ENCODE data around the gene MC5R.
"Not testable (repeated sequence)": the region's sequence is repeated elsewhere in the genome, so short reads cannot be mapped to it uniquely, and the experiment has no call there.

Gene MC5R

DNA sequence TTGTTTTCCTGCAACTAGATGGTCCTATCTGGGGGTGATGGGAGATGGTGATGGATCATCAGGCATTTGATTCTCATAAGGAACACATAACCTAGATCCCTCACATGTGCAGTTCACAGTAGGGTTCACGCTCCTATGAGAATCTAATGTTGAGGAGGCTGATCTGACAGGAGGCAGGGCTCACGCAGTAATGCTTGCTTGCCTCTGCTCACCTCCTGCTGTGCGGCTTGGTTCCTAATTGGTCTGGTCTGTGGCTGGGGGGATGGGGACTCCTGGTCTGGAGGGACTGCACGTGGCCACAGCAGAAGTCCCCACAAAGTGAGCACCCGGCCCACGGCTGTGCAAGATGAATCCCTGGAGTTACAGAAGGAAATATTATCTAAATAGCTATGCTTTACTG lies 11.3 kb downstream of the MC5R start:
- no peak overlapping the region for H3K4me3 ChIP-seq (ENCODE audit: low read depth, low read length)
- DNase-seq (ENCODE audit: low read depth) = no peak
- TF ChIP-seq, protein P1, sequence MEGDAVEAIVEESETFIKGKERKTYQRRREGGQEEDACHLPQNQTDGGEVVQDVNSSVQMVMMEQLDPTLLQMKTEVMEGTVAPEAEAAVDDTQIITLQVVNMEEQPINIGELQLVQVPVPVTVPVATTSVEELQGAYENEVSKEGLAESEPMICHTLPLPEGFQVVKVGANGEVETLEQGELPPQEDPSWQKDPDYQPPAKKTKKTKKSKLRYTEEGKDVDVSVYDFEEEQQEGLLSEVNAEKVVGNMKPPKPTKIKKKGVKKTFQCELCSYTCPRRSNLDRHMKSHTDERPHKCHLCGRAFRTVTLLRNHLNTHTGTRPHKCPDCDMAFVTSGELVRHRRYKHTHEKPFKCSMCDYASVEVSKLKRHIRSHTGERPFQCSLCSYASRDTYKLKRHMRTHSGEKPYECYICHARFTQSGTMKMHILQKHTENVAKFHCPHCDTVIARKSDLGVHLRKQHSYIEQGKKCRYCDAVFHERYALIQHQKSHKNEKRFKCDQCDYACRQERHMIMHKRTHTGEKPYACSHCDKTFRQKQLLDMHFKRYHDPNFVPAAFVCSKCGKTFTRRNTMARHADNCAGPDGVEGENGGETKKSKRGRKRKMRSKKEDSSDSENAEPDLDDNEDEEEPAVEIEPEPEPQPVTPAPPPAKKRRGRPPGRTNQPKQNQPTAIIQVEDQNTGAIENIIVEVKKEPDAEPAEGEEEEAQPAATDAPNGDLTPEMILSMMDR (IDR thresholded peaks at IDR 0.05; ENCODE audit: insufficient read depth, low read depth, low read length, missing control alignments) = no peak

DNA sequence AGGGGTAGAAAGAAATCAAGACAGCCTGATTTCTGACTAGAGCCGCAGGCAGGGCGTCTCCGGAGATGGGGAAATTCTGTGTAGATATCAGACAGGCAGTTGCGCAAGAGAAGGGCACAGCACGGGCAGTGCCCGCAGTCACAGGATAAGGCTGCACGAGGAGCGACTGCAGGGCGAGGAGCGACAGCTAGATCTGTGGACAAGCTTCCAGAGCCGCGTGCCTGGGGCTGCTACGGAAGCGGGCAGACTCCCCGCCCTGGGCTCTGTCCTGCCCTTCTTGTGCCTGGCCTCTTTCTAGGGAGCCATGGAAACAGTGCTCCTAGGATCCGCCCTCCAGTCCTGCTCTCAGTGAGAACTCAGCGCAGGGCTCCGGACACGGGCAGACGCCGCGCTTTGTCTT lies 12.6 kb downstream of the MC5R start:
- DNase-seq (ENCODE audit: low read depth) = no peak
- no peak overlapping the region for H3K4me3 ChIP-seq (ENCODE audit: low read depth, low read length)
- TF ChIP-seq, protein P1 (IDR thresholded peaks at IDR 0.05; ENCODE audit: insufficient read depth, low read depth, low read length, missing control alignments) = no peak

DNA sequence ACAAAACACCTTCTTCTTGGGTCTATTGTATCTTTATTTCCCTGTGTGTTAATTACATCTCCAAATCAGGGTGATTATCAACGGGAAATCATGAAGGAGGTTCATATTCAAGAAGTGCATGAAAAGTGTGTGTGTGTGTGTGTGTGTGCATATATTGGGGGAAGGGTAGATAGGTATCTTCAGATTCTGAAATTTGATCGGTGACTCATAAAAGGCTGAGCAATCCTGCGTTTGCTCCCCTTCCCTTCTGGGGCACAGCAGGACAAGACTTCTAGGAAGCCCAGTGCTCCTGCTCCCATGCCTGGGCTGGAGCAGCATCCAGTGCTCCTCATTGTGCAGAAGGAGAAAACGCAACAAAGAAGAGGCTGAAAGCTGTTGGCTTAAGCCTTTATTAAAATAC lies 25.8 kb downstream of the MC5R start:
- TF ChIP-seq, protein P1 (IDR thresholded peaks at IDR 0.05; ENCODE audit: insufficient read depth, low read depth, low read length, missing control alignments) = no peak
- no peak overlapping the region for H3K4me3 ChIP-seq (ENCODE audit: low read depth, low read length)
- no peak for DNase-seq (ENCODE audit: low read depth)

DNA sequence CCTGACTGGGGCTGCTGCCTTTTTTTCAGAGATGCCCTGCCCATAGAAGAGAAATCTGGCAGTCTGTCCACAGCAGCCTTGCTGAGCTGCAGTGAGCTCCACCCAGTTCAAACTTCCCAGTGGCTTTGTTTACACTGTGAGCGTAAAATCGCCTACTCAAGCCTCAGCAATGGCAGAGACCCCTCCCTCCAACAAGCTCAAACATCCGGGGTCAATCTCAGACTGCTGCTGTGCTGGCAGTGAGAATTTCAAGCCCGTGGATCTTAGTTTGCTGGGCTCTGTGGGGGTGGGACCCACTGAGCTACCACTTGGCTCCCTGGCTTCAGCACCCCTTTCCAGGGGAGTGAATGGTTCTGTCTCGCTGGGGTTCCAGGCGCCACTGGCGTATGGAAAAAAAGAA lies 38.9 kb downstream of the MC5R start:
- not testable (repeated sequence) for DNase-seq (ENCODE audit: low read depth); H3K4me3 ChIP-seq (ENCODE audit: low read depth, low read length)

DNA sequence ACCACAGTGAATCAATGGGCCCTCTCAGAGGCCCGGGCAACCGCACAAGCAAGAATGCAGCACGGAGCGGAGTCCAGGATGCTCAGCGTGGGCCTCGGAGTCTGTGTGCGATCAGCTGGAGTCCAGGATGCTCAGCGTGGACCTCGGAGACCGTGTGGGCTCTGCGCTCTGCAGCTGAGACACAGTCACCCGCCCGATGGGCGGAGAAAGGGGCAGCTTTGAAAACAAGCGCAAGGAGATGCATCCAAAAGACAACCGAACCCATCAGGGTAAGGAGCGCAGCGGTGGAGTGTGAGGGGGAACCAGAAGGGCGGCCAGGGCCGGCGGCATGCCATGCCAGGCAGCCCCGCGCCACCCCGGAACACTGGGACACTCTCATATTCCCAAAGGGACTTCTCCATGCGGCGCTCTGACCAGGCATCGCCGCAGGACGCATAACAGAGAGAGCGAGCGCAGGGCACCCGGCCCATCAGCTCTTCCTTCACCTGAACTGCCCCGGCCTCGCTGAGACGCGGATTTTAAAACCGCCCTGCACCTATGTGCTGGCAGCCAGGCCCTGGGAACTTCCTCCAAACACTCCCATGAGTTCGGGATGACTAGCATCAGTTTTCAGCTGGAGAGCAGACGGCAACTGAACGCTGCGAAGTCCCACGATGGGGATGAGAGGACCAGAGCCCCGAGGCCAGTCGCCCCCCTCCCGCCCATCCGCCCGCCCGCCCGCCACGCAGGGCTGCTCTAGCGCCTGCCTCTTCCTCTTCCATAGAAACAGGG lies 44.7 kb downstream of the MC5R start:
- no peak overlapping the region for H3K4me3 ChIP-seq (ENCODE audit: low read depth, low read length)

DNA sequence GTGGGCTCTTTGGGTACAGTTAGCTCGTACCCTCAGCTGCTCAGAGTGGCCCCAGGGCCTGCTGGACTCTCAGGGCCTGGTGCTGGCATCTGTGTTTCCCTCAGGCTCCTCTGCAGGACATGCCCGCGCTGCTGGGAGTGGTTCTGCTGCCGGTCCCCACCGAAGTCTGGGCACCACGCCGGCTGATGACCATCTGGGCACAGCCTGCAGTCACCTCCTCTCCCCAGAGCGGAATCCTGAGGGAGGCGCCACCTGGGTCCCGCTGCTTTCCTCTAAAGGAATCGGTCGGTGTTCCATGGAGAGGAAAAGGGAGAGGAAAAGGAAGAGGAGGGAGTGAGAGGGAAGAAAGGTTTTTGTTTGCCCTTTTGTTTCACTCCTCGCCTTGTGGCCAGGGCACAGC lies 47.8 kb downstream of the MC5R start:
- DNase-seq (ENCODE audit: low read depth) = no peak
- no peak overlapping the region for H3K4me3 ChIP-seq (ENCODE audit: low read depth, low read length)
- TF ChIP-seq, protein P1 (IDR thresholded peaks at IDR 0.05; ENCODE audit: insufficient read depth, low read depth, low read length, missing control alignments) = no peak

More for the DNA sequence above, 44.7 kb downstream of the MC5R start:
- TF ChIP-seq, protein P1 (IDR thresholded peaks at IDR 0.05; ENCODE audit: insufficient read depth, low read depth, low read length, missing control alignments) = no peak
- no peak for DNase-seq (ENCODE audit: low read depth)

DNA sequence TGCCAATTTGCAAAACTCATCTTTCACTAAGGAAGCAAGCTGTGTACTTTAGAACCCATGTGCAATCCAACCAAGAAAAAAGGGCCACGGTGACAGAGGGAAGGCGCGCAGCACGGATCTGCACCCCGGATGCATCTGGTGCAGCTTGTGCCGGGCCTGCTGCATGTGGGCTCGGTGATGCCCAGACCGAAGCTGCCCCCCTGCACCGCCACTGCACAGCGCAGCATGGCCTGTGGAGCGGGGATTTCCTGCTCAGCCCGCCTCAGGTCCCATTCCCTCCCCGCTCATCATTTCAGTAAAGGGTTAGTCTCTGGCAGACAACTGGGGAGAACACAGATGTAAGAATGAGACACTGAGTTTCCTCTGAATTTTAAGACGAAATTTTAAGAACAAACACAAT lies 48.4 kb downstream of the MC5R start:
- TF ChIP-seq, protein P1 (IDR thresholded peaks at IDR 0.05; ENCODE audit: insufficient read depth, low read depth, low read length, missing control alignments) = no peak
- no peak overlapping the region for H3K4me3 ChIP-seq (ENCODE audit: low read depth, low read length)
- no peak for DNase-seq (ENCODE audit: low read depth)

All from GM12865 (cell line).